GM23248 (cell line): ENCODE data around the gene QPRT.

Experiments
- EZH2 ChIP-seq: fragments of 200-600 bp; sonication (generic); IDR thresholded peaks from 2 replicates; pipeline ENCODE4 v1.6.1; 2018; ENCODE audit warnings: antibody characterized with exemption, mild to moderate bottlenecking; ENCODE audit not compliant: insufficient read depth, poor library complexity, severe bottlenecking
- EZH2phosphoT487 ChIP-seq: fragments of 200-600 bp; sonication (generic); IDR thresholded peaks from 2 replicates; pipeline ENCODE4 v1.6.1; 2018; ENCODE audit warnings: antibody characterized with exemption, moderate library complexity, mild to moderate bottlenecking, low read depth; ENCODE audit not compliant: insufficient read depth

- TF ChIP-seq EZH2phosphoT487 = no peak
- TF ChIP-seq EZH2 = no peak
Observed at GRCh38 chr16:29641561-29641960, 37.4 kb upstream of the QPRT start.
